Loucy (cell line): ENCODE measurements around the gene DNAH8.

Experiments used
- H2AFZ ChIP-seq: fragments of 200-600 bp; sonication (generic); 2 replicates; pipeline ENCODE4 v1.6.0; 2016; ENCODE audit warnings: antibody characterized with exemption, mild to moderate bottlenecking, low read length, moderate library complexity
- H3F3A ChIP-seq: fragments of 200-600 bp; 2 replicates; pipeline ENCODE4 v1.6.0; 2016; ENCODE audit warnings: antibody characterized with exemption, low read depth, mild to moderate bottlenecking
- H3K27me3 ChIP-seq: fragments of 200-600 bp; sonication (generic); 2 replicates; pipeline ENCODE4 v1.6.1; 2014; ENCODE audit warnings: low read length, mild to moderate bottlenecking; ENCODE audit not compliant: insufficient read depth, poor library complexity, severe bottlenecking
- H3K36me3 ChIP-seq: fragments of 200-600 bp; sonication (generic); 2 replicates; pipeline ENCODE4 v1.6.1; 2016; ENCODE audit warnings: low read length; ENCODE audit not compliant: insufficient read depth
- H3K4me1 ChIP-seq: fragments of 200-600 bp; sonication (generic); 2 replicates; pipeline ENCODE4 v1.5.1; 2014; ENCODE audit warnings: low read length, mild to moderate bottlenecking; ENCODE audit not compliant: insufficient read depth, poor library complexity, severe bottlenecking
- H3K4me2 ChIP-seq: fragments of 200-600 bp; sonication (generic); 2 replicates; pipeline ENCODE4 v1.6.0; 2014; ENCODE audit warnings: antibody characterized with exemption, low read length, low read depth, mild to moderate bottlenecking; ENCODE audit not compliant: poor library complexity, severe bottlenecking
- H3K4me3 ChIP-seq: fragments of 200-600 bp; sonication (generic); 2 replicates; pipeline ENCODE4 v1.5.1; 2014; ENCODE audit warnings: low read length, mild to moderate bottlenecking, mixed read lengths; ENCODE audit not compliant: poor library complexity, severe bottlenecking
- H3K79me2 ChIP-seq: fragments of 200-600 bp; sonication (generic); 2 replicates; pipeline ENCODE4 v1.6.1; 2014; ENCODE audit warnings: low read length; ENCODE audit not compliant: insufficient read depth
- H3K9ac ChIP-seq: fragments of 200-600 bp; sonication (generic); 2 replicates; pipeline ENCODE4 v1.6.0; 2014; ENCODE audit warnings: mild to moderate bottlenecking, low read depth, low read length, moderate library complexity; ENCODE audit not compliant: poor library complexity, severe bottlenecking
- H3K9me2 ChIP-seq: fragments of 200-600 bp; sonication (generic); replicated peaks from 2 replicates; pipeline ENCODE4 v1.6.1; 2016; ENCODE audit warnings: low read depth, low read length, mixed read lengths
- H3K9me3 ChIP-seq: fragments of 200-600 bp; sonication (generic); 2 replicates; pipeline ENCODE4 v1.6.1; 2014; ENCODE audit warnings: mild to moderate bottlenecking, antibody characterized with exemption, low read length, low read depth; ENCODE audit not compliant: insufficient read depth
- H4K20me1 ChIP-seq: fragments of 200-600 bp; sonication (generic); 2 replicates; pipeline ENCODE4 v1.6.0; 2014; ENCODE audit warnings: antibody characterized with exemption, low read length, mild to moderate bottlenecking; ENCODE audit not compliant: insufficient read depth, poor library complexity, severe bottlenecking
- EZH2phosphoT487 ChIP-seq: fragments of 200-600 bp; IDR thresholded peaks from 2 replicates; pipeline ENCODE4 v1.6.1; 2018; ENCODE audit warnings: antibody characterized with exemption, mild to moderate bottlenecking, moderate library complexity, borderline replicate concordance
- TF ChIP-seq, protein P1 (sequence below): fragments of 200-600 bp; sonication (generic); conservative IDR thresholded peaks from 2 replicates; pipeline ENCODE4 v1.5.1; 2014; ENCODE audit warnings: mild to moderate bottlenecking, antibody characterized with exemption, low read length

DNAH8 gene

DNA sequence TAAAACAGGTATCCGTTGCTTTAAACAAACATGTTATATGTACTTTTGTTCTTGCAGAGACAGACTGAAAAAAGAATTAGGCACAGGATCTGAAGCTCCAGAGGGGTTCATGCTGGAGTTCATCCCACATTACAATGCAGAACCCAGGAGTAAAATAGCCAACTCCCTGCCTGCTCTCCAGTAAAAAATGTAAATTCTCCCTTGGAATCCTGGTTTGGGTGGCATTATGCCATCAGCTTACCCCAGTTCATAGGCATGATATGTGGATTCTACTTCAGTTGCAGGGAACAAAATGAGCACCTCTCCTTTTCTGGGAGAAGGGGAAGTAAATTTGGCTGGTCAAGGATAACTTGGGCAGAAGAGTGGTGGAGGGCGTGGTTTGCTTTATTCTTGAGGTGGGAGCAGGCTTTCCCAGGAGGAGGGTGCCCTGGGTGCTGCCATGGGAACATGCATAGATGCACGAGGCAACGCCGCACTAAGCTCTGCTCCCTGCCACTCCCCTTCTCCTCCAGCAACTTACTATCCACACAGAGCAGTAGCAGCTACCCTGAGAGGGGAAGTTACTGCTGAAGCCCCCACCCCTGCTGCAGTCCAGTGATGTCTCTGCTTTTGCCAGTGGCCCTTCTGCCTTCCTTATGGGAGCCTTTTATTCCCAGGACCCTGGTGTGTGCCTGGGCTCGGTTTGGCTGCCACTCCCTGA, 261.8 kb downstream of the DNAH8 start:
- Histone ChIP-seq H3K9me3 (no peaks in the 10 kb centered on the region), H3K9ac (no peak overlapping the region), H3K79me2 (no peaks in the 10 kb centered on the region), H3F3A (no peaks in the 10 kb centered on the region), H3K9me2 (no peaks in the 10 kb centered on the region), H3K4me2 (no peak overlapping the region), H3K27me3 (no peaks in the 10 kb centered on the region), H3K4me3 (no peak overlapping the region), H3K4me1 (no peaks in the 10 kb centered on the region), H2AFZ (no peak overlapping the region), H4K20me1 (no peaks in the 10 kb centered on the region), H3K36me3 (no peaks in the 10 kb centered on the region)
- no peak for TF ChIP-seq EZH2phosphoT487
- TF ChIP-seq, protein P1, sequence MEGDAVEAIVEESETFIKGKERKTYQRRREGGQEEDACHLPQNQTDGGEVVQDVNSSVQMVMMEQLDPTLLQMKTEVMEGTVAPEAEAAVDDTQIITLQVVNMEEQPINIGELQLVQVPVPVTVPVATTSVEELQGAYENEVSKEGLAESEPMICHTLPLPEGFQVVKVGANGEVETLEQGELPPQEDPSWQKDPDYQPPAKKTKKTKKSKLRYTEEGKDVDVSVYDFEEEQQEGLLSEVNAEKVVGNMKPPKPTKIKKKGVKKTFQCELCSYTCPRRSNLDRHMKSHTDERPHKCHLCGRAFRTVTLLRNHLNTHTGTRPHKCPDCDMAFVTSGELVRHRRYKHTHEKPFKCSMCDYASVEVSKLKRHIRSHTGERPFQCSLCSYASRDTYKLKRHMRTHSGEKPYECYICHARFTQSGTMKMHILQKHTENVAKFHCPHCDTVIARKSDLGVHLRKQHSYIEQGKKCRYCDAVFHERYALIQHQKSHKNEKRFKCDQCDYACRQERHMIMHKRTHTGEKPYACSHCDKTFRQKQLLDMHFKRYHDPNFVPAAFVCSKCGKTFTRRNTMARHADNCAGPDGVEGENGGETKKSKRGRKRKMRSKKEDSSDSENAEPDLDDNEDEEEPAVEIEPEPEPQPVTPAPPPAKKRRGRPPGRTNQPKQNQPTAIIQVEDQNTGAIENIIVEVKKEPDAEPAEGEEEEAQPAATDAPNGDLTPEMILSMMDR = no peak

DNA sequence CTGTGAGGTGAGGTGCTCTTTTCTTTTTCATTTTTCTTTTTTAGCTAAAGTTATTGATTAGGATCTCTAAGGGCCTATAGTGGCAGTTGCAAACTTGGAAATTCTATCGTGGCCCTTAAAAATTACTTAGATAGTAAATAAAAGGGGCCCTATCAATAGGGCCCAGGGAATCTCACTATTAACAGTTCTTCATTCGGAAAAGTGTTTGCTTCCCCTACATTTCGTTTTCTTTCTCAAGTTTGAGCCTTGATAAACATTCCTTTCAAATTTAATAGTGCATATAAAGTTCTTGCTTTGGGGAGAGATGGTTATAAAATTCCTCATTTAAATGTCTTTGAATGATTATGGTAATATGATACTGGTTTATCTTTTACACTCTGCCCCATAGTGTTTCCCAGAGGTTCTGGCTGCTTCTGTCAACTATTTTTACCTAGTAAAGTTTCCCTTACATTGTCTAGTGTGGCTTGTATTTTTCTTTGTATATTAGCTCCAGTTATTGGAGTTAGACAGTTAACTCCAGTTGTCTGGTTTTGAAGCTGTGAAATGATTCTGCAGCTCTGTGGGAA, 263.1 kb downstream of the DNAH8 start:
- H3K9me2 ChIP-seq = no peaks in the 10 kb centered on the region
- H3K4me1 ChIP-seq = no peaks in the 10 kb centered on the region
- TF ChIP-seq EZH2phosphoT487 = no peak
- TF ChIP-seq, protein P1 = no peak
- H3K4me2 ChIP-seq = no peak overlapping the region
- no peaks in the 10 kb centered on the region for H3K27me3 ChIP-seq
- no peak overlapping the region for H2AFZ ChIP-seq
- no peaks in the 10 kb centered on the region for H3K9me3 ChIP-seq
- no peak overlapping the region for H3K4me3 ChIP-seq
- H3F3A ChIP-seq = no peaks in the 10 kb centered on the region
- H3K36me3 ChIP-seq = no peaks in the 10 kb centered on the region
- H3K9ac ChIP-seq = no peak overlapping the region
- no peaks in the 10 kb centered on the region for H4K20me1 ChIP-seq
- no peaks in the 10 kb centered on the region for H3K79me2 ChIP-seq

DNA sequence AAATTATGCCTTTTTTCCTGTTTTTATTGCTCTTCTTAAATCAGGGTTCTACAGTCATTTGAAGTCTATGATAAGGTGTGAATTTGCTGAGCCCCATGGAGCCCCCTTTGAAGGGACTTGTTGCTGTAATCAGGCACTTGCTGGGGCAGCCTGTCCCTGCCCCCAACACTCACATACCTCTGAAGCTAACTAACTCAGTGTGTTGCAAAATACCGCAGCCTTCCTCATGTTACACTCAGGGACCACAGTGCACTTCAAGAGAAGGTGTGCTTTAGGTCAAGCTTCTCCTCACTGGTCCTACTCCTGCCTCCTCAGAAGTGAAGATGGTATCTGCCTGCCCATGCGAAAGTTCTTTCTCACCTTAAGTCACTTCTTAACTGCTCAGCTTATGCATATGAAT, 267.4 kb downstream of the DNAH8 start:
- Histone ChIP-seq H3K36me3 (no peaks in the 10 kb centered on the region), H2AFZ (no peak overlapping the region), H3K27me3 (no peaks in the 10 kb centered on the region), H3K4me3 (no peak overlapping the region), H3K4me1 (no peaks in the 10 kb centered on the region), H3K9me2 (no peaks in the 10 kb centered on the region), H3K9me3 (no peaks in the 10 kb centered on the region), H3F3A (no peaks in the 10 kb centered on the region), H3K79me2 (no peaks in the 10 kb centered on the region), H3K4me2 (no peak overlapping the region), H4K20me1 (no peaks in the 10 kb centered on the region), H3K9ac (no peak overlapping the region)
- no peak for TF ChIP-seq EZH2phosphoT487
- TF ChIP-seq, protein P1 = no peak
